ENCODE results near the gene C3orf85.

- TF ChIP-seq CTCF (IDR thresholded peaks at IDR 0.05), result no peak
- TF ChIP-seq POLR2A (IDR thresholded peaks at IDR 0.05), result no peak
These were observed 5.2 kb upstream of the C3orf85 start for GRCh38 chr3:109131276-109131675.
